Spleen (tissue), 11 donors: Measurements from ENCODE around the gene FAM228A. TPM values are rescaled to one million over a fixed set of nuclear protein-coding genes. Genes with fewer than 3 reads are reported as not detected.

Experiments
- DNase-seq: peaks from one replicate; pipeline ENCODE4 v3.0.0-alpha.2; 2020
- H3K27ac ChIP-seq, 8 donors: fragments of 200-600 bp; sonication (generic) in 7 of 8; 1 replicate in 4 of 8; 2 replicates in 4 of 8; pipeline versions ENCODE4 v1.5.0 to v1.8.0; 2016 to 2021; ENCODE audit warnings: inconsistent platforms in 4 of 8, mild to moderate bottlenecking in 4 of 8, moderate library complexity in 1 of 8
- H3K27me3 ChIP-seq, 7 donors: fragments of 200-600 bp; sonication (generic) in 6 of 7; replicated peaks in 1 of 7; 1 replicate in 4 of 7; 2 replicates in 3 of 7; pipeline versions ENCODE4 v1.5.0 to v1.8.0; 2016 to 2021; ENCODE audit warnings: inconsistent platforms in 3 of 7, mild to moderate bottlenecking in 1 of 7
- H3K36me3 ChIP-seq, 6 donors: fragments of 200-600 bp; sonication (generic) in 5 of 6; 1 replicate in 4 of 6; 2 replicates in 2 of 6; pipeline versions ENCODE4 v1.5.0 to v1.8.0; 2016 to 2021; ENCODE audit warnings: inconsistent platforms in 2 of 6
- H3K4me1 ChIP-seq, 6 donors: fragments of 200-600 bp; sonication (generic) in 5 of 6; 1 replicate in 3 of 6; 2 replicates in 3 of 6; pipeline versions ENCODE4 v1.5.0 to v1.8.0; 2016 to 2021; ENCODE audit warnings: inconsistent platforms in 3 of 6
- H3K4me3 ChIP-seq, 8 donors: fragments of 200-600 bp; sonication (generic) in 7 of 8; 1 replicate in 4 of 8; 2 replicates in 4 of 8; pipeline versions ENCODE4 v1.5.0 to v1.8.0; 2016 to 2021; ENCODE audit warnings: inconsistent platforms in 4 of 8, mild to moderate bottlenecking in 4 of 8, moderate library complexity in 2 of 8
- H3K9me3 ChIP-seq, 8 donors: fragments of 200-600 bp; sonication (generic) in 7 of 8; 1 replicate in 4 of 8; 2 replicates in 4 of 8; pipeline versions ENCODE4 v1.5.0 to v1.8.0; 2016 to 2021; ENCODE audit warnings: inconsistent platforms in 4 of 8
- POLR2A ChIP-seq, 3 donors: fragments of 450-650 bp; IDR thresholded peaks; one replicate each; pipeline ENCODE4 v1.5.1; 2017; ENCODE audit warnings: antibody characterized with exemption in 3 of 3, mild to moderate bottlenecking in 1 of 3
- POLR2AphosphoS5 ChIP-seq, 3 donors: sonication (generic); formaldehyde crosslinking; IDR thresholded peaks; one replicate each; pipeline ENCODE4 v1.5.1; 2017; ENCODE audit warnings: antibody characterized with exemption in 3 of 3
- WGBS, 5 donors: extraction: QIAGEN DNeasy Blood & Tissue Kit in 3 of 5; methylation state at CpG; one replicate each; pipeline versions ENCODE4 v1.1.5 to v1.1.7; 2013 to 2018; 5-methylcytosine and 5-hydroxymethylcytosine counted together
- intact Hi-C: fragments of 100-400 bp; cut with DNase I; formaldehyde crosslinking; loops from one replicate; pipeline ENCODE4 v1.15.0; 2023; ENCODE audit warnings: low total_unique reads
- polyA plus RNA-seq, 3 donors: library from polyadenylated mRNA; stranded (reverse); fragments of 200-250 nt; gene quantifications; one replicate each; pipeline ENCODE4 v1.2.1, GENCODE V29; 2013
- total RNA-seq, 7 donors: library from RNA; depleted of rRNA in 3 of 7; stranded (reverse); fragments of >200 nt in 3 of 7; fragmentation: NEBNext Ultra II Directional in 4 of 7; extraction: Animal tissue kit (Norgen Biotek cat#: 25700) in 4 of 7; gene quantifications; one replicate each; pipeline versions ENCODE4 v1.1.0 to v1.2.1, GENCODE V29; 2016 to 2021
- TF ChIP-seq, protein P1 (sequence below), 11 experiments: fragments of 200-600 bp in 7 of 11; fragments of 450-650 bp in 4 of 11; sonication (generic) in 4 of 11; IDR thresholded peaks in 8 of 11; conservative IDR thresholded peaks in 3 of 11; 1 replicate in 7 of 11; 2 replicates in 4 of 11; pipeline versions ENCODE4 v1.4.0 to v1.8.0; 2016 to 2021; ENCODE audit warnings: antibody characterized with exemption in 11 of 11, inconsistent platforms in 4 of 11, mild to moderate bottlenecking in 1 of 11
- donor health status: healthy with polysubstance abuse.
- donor health status: DM: no; HTN: no; CAD: no; lungs with moderate emphysema.
- donor health status: DM: no; HTN: no; CAD: no.
- donor health status: Bipolar disorder and iron deficiency.
- donor health status: healthy.
- donor health status: DM: no; HTN: no; CAD: no.
- donor health status: DM: yes; HTN: yes; CAD: no.

Gene FAM228A
- total and polyA plus RNA-seq, 10 donors, result 0.21 to 1.9 (median 0.77) TPM

DNA sequence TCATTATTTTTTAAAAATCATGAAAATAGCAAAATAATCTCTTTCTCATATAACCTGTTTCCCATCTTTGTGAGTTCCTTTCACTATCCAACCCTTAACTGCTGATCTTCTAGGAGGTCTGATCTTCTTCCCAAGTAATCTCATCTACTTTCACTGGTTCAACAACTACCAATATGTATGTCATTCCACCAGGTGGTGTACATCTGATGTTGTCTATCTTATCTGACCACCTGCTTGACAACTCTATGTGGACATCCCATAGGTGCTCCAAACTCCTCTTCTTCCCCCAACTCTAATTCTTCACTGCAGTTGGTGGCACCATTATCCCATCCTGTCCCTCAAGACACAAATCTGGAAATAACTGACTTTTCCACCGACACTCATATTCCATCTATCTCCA lies 62.5 kb downstream of the FAM228A start:
- Histone ChIP-seq H3K36me3 (peaks cover 0 to 76% (median 14%) of the 10 kb centered on the region in 6 donors), H3K9me3 (no peaks in the 10 kb centered on the region), H3K4me3 (no peak overlapping the region), H3K27me3 (no peaks in the 10 kb centered on the region), H3K4me1 (no peaks in the 10 kb centered on the region), H3K27ac (no peak overlapping the region)
- WGBS, 5 donors, result 95 to 97% (median 96%) methylated on average over 1 of the region's 1 CpG
- no peak for DNase-seq
- intact Hi-C loops, result loop anchor here (10.0 kb wide), 1 partner anchor 147 kb away; no protein-coding TSS in a partner anchor
- TF ChIP-seq POLR2A (IDR thresholded peaks at IDR 0.05) (no peak), POLR2AphosphoS5 (IDR thresholded peaks at IDR 0.05) (no peak)
- TF ChIP-seq, protein P1, sequence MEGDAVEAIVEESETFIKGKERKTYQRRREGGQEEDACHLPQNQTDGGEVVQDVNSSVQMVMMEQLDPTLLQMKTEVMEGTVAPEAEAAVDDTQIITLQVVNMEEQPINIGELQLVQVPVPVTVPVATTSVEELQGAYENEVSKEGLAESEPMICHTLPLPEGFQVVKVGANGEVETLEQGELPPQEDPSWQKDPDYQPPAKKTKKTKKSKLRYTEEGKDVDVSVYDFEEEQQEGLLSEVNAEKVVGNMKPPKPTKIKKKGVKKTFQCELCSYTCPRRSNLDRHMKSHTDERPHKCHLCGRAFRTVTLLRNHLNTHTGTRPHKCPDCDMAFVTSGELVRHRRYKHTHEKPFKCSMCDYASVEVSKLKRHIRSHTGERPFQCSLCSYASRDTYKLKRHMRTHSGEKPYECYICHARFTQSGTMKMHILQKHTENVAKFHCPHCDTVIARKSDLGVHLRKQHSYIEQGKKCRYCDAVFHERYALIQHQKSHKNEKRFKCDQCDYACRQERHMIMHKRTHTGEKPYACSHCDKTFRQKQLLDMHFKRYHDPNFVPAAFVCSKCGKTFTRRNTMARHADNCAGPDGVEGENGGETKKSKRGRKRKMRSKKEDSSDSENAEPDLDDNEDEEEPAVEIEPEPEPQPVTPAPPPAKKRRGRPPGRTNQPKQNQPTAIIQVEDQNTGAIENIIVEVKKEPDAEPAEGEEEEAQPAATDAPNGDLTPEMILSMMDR (IDR thresholded peaks at IDR 0.05 in 8 of 11, conservative IDR thresholded peaks at IDR 0.05 in 3 of 11), result no peak

DNA sequence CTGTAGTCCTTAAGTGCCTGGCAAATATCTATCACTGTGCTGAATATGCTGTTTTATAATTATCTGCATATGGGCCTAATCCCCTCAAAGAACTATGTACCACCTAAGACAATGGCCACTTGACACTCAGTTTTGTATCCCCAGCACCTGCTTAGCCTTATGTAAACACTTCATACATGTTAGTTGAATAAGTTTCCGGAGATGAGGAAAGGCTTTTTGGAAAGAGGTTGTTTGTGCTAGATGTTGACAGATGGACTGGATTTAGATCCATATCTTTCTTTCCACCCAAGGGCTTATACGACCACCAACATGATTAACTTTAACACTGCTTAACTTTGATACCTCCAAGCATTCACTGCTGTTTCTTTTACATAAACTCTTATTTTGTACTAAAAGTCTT lies 63.3 kb downstream of the FAM228A start:
- TF ChIP-seq POLR2A (IDR thresholded peaks at IDR 0.05), result no peak
- no peak overlapping the region for H3K27ac ChIP-seq
- DNase-seq, result no peak
- 91 to 95% (median 94%) methylated on average over 2 of the region's 2 CpGs for WGBS, 5 donors
- H3K27me3 ChIP-seq, result no peaks in the 10 kb centered on the region
- no peaks in the 10 kb centered on the region for H3K9me3 ChIP-seq
- H3K36me3 ChIP-seq, result peaks cover 0 to 76% (median 13%) of the 10 kb centered on the region in 6 donors
- intact Hi-C loops, result loop anchor here (10.0 kb wide), 1 partner anchor 147 kb away; no protein-coding TSS in a partner anchor
- H3K4me1 ChIP-seq, result no peaks in the 10 kb centered on the region
- no peak overlapping the region for H3K4me3 ChIP-seq

DNA sequence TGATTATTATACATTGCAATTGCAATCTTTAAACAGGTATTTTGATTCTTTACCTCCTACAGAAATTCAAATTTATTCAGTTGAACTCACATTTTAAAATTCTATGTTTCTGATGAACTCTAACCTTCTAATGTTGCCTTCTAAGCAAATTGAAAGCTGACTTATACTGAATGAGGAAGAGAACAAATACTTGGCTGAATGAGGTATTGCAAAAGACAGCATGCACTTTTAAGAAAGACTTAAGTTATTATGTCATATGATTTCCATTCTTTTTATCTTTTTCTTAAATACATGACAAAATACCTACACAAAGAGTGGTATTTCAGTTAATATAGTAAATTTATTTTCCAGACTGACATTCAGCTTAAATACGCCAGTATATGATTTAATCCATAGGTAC lies 64.7 kb downstream of the FAM228A start:
- no peaks in the 10 kb centered on the region for H3K27me3 ChIP-seq
- no peak overlapping the region for H3K27ac ChIP-seq
- H3K4me1 ChIP-seq, result peaks cover 0 to 10% (median 0%) of the 10 kb centered on the region in 6 donors
- no peak for DNase-seq
- H3K4me3 ChIP-seq, result no peak overlapping the region
- no peaks in the 10 kb centered on the region for H3K9me3 ChIP-seq
- H3K36me3 ChIP-seq, result peaks cover 0 to 77% (median 22%) of the 10 kb centered on the region in 6 donors
- 94 to 100% (median 98%) methylated on average over 1 of the region's 1 CpG for WGBS, 5 donors
- intact Hi-C loops, result loop anchor here (10.0 kb wide), 1 partner anchor 145 kb away; no protein-coding TSS in a partner anchor
- no peak for TF ChIP-seq POLR2AphosphoS5 (IDR thresholded peaks at IDR 0.05)
- TF ChIP-seq POLR2A (IDR thresholded peaks at IDR 0.05), result no peak
- TF ChIP-seq, protein P1 (IDR thresholded peaks at IDR 0.05 in 8 of 11, conservative IDR thresholded peaks at IDR 0.05 in 3 of 11), result no peak

Other genes with a start within 250 kb of the FAM228A start
- gene ATAD2B, start 247.9 kb upstream of the FAM228A start, total RNA-seq, result 10 to 100 TPM; 33.4 to 61.2 (median 37.9) TPM
- gene ATAD2B, start 247.9 kb upstream of the FAM228A start, polyA plus RNA-seq, result 1 to 10 TPM; 4.4 to 4.8 (median 4.5) TPM
- gene UBXN2A, start 234.6 kb upstream of the FAM228A start, total RNA-seq, result 10 to 100 TPM in 1 of 7 donors, 1 to 10 TPM in 6; 8.2 to 12.4 (median 9.2) TPM
- gene UBXN2A, start 234.6 kb upstream of the FAM228A start, polyA plus RNA-seq, result 1 to 10 TPM; 4.3 to 6.6 (median 4.4) TPM
- 1 to 10 TPM in 4 of 7 donors, under 1 TPM in 3; 0.32 to 3.1 (median 1.0) TPM for gene MFSD2B, start 165.0 kb upstream of the FAM228A start, total RNA-seq
- under 1 TPM; 0.09 to 0.29 (median 0.13) TPM for gene MFSD2B, start 165.0 kb upstream of the FAM228A start, polyA plus RNA-seq
- 10 to 100 TPM in 4 of 7 donors, 1 to 10 TPM in 3; 7.0 to 13.1 (median 10.5) TPM for gene WDCP, start 127.7 kb upstream of the FAM228A start, total RNA-seq
- gene WDCP, start 127.7 kb upstream of the FAM228A start, polyA plus RNA-seq, result 1 to 10 TPM; 2.9 to 4.1 (median 3.9) TPM
- gene FKBP1B, start 125.3 kb upstream of the FAM228A start, total RNA-seq, result 1 to 10 TPM; 2.4 to 5.1 (median 3.8) TPM
- 1 to 10 TPM; 2.6 to 3.9 (median 3.3) TPM for gene FKBP1B, start 125.3 kb upstream of the FAM228A start, polyA plus RNA-seq
- gene SF3B6, start 98.7 kb upstream of the FAM228A start, total RNA-seq, result 10 to 100 TPM; 47.2 to 71.1 (median 55.4) TPM
- 100 to 1,000 TPM in 2 of 3 donors, 10 to 100 TPM in 1; 67.5 to 114 (median 107) TPM for gene SF3B6, start 98.7 kb upstream of the FAM228A start, polyA plus RNA-seq
- 10 to 100 TPM in 2 of 7 donors, 1 to 10 TPM in 5; 7.1 to 16.4 (median 8.8) TPM for gene TP53I3, start 90.2 kb upstream of the FAM228A start, total RNA-seq
- 10 to 100 TPM; 12.0 to 17.6 (median 12.3) TPM for gene TP53I3, start 90.2 kb upstream of the FAM228A start, polyA plus RNA-seq
- gene PFN4, start 51.7 kb upstream of the FAM228A start, total RNA-seq, result 1 to 10 TPM in 1 of 7 donors, under 1 TPM in 2, not detected in 4; 0.60 to 1.2 (median 0.89) TPM
- 1 to 10 TPM in 1 of 3 donors, under 1 TPM in 2; 0.35 to 1.3 (median 0.55) TPM for gene PFN4, start 51.7 kb upstream of the FAM228A start, polyA plus RNA-seq
- gene FAM228B, start 51.6 kb upstream of the FAM228A start, total RNA-seq, result 10 to 100 TPM; 18.7 to 37.7 (median 32.4) TPM
- 10 to 100 TPM; 12.8 to 26.5 (median 17.0) TPM for gene FAM228B, start 51.6 kb upstream of the FAM228A start, polyA plus RNA-seq
- 100 to 1,000 TPM in 6 of 7 donors, 10 to 100 TPM in 1; 92.6 to 150 (median 109) TPM for gene ITSN2, start 185.5 kb downstream of the FAM228A start, total RNA-seq
- 10 to 100 TPM; 41.1 to 59.7 (median 49.3) TPM for gene ITSN2, start 185.5 kb downstream of the FAM228A start, polyA plus RNA-seq